HG03469 (cell line): Measurements from ENCODE around the gene PRSS16.
"Not testable (repeated sequence)": the region's sequence is repeated elsewhere in the genome, so short reads cannot be mapped to it uniquely, and the experiment has no call there.

Experiments
- ATAC-seq: cut with Tn5 transposase; IDR thresholded peaks from one replicate; pipeline ENCODE4 v1.9.1; 2021; ENCODE audit warnings: mild to moderate bottlenecking, moderate library complexity, moderate number of reproducible peaks; ENCODE audit not compliant: unreplicated experiment

The PRSS16 gene, protein sequence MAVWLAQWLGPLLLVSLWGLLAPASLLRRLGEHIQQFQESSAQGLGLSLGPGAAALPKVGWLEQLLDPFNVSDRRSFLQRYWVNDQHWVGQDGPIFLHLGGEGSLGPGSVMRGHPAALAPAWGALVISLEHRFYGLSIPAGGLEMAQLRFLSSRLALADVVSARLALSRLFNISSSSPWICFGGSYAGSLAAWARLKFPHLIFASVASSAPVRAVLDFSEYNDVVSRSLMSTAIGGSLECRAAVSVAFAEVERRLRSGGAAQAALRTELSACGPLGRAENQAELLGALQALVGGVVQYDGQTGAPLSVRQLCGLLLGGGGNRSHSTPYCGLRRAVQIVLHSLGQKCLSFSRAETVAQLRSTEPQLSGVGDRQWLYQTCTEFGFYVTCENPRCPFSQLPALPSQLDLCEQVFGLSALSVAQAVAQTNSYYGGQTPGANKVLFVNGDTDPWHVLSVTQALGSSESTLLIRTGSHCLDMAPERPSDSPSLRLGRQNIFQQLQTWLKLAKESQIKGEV

DNA sequence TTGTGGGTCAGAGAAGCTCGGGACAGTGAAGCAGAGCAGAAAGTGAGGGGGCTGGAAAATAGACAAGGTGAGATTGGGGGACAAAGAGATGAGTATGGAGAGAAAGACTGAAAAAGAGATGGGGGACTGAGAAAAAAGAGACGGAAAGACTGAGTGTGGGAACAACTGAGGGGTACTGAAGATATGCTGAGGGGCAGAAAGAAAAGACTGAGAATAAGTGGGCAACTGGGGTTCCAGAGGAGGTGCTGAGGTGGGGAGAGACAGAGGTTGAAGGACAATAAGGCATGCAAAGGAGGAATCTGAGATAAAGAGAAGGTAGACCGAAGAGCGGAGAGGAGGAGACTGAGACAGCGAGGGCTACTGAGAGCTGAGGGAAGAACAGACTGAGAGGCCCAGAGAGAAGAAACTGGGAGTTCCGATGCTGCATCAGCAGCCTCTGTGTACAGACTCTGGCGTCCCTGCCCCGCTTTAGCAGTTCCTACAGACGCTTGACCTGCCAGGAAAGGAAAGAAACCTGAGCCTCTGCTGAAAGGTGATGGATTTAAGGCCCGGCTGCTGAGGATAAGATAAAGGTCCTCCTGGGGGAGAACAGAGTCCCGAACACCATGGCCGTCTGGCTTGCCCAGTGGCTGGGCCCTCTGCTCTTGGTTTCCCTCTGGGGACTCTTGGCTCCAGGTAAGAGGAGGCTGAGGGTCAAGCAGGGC is at the start of gene PRSS16:
Gene PRSS16, plus strand, starts transcription at position 569 of the 704 bp plus-strand sequence. Its CDS starts 37 bp downstream, at position 606.
- no peak for ATAC-seq

DNA sequence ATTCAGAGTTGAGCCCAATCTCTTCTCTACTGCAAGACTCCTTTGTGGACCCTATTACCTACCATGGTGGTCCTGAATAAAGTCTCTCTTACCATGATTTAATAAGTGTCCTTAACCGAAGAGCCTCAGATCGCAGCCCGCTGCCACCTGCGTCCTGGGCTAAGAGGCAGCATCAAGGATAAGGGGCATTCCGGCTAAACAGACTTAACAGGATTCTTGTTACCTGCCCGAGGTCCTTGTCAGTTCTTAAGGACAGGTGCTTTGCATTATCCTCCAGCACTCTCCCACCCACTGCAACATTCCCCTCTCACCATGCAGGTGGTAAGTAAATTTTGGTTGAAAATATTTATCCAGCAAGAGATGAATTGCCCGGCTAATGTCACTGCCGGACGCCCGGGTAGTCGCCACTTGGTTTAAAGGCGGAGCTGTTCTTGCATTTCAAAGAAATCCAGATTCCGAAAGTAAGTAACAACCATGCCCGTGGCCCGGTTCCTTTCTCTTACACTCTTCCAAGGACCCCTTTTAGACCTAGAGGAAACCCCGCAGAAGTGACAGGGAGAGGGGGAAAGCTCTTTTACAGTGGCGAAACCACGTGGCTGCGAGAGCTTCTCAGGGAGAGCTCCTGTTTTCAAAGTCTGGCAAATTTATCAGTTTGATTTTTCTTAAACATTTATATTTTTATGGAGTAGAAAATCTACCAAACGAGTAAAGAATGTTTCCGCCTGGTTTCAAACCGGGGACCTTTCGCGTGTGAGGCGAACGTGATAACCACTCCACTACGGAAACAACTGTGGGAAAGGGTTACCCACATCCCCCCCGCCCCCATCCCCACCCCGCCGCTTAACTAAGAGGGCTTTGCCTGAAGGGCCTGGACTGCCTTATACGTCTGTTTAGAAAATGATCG is 41.9 kb upstream of the PRSS16 start:
- ATAC-seq, result no peak

DNA sequence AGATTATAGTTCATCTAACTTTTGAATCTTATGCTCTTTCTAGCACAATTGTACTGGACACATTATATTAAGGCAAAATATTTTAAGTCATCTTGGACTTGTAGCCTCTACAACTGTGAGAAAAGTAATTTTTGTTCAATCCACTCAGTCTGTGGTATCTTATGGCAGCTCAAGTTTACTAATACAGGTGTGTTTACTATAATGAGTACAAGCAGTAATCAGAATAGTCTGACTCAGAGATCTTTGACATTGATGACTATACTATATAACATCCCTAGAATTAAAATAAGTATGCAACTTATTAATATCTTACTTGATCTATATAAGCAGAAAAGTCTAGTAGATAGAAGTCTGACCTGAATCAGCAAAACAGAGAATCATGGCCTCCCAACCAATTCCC is 40.7 kb upstream of the PRSS16 start:
- ATAC-seq, result no peak

DNA sequence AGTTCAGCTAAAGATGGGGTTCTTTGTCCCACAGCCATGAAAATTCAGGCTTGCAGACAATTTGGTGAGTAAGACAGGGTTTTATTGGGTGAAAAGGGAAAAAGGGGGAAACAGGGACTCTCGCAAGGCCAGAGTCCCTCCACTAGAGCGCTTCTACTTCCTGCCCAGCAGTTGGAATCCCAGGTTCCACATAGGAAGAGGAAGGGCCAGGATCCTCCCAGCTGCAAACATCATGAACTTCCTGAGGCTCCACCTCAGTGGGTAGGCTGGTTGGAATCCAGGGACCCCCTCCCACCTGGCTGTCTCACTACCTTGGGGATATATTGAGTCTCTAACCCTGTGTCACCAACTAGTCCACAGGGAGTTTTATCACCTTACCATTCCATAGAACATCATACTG is 39.5 kb upstream of the PRSS16 start:
- no peak for ATAC-seq

DNA sequence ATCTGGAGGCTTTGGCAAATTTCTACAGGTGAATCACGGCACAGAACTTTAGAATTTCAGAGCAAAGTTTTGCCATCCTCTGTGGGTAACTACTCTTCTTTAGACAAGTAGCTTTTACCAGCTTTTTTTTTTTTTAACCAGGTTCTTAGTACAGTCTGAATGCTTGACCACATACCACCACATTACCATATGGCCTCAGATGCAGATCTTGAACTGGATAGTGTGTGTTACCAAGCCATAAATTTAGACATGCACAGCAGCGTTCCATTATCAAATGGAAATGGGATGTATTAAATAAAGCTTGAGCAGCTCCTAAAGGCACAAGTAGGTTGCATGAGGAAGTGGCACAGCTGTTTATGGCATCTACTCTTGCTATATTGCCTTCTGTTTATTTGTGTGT is 38.3 kb upstream of the PRSS16 start:
- ATAC-seq, result no peak

DNA sequence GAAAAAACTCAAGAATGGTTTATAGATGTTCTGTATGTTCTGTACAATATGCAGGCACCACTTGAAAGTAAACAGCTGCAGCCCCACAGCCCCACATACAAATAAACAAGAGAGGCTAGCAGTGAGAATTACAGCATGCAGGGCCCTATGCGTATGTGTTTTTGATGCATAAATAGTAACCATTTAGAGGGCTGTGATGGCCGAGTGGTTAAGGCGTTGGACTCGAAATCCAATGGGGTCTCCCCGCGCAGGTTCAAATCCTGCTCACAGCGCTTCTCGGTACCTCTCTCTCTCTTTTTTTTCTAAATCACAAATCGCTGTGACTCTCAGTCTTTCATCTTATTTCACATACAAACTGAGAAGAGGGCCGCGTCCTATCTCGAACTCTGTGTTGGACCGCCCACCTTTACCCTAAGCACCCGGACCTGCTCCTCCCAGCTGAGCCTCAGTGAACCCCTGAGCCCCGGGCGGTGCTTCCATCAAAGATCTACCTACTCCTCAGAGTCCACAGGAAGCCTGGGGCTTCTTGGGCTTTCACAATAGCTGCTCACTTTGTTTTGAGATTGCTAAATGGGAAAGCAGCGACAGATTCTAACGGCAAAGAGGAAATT is 37.7 kb upstream of the PRSS16 start:
- no peak for ATAC-seq

DNA sequence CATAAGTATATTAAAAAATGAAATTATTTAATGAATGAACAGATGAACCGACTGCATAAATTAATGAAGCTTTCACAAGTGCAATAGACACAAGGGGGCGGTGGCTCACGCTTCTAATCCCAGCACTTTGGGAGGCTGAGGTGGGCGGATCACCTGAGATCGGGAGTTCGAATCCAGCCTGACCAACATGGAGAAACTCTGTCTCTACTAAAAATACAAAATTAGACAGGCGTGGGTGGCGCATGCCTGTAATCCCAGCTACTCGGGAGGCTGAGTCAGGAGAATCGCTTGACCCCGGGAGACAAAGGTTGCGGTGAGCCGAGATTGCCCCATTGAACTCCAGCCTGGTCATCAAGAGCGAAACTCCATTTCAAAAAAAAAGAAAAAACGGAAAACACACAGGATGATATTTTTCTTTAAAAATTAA is 34.4 kb upstream of the PRSS16 start:
- ATAC-seq, result not testable (repeated sequence)

DNA sequence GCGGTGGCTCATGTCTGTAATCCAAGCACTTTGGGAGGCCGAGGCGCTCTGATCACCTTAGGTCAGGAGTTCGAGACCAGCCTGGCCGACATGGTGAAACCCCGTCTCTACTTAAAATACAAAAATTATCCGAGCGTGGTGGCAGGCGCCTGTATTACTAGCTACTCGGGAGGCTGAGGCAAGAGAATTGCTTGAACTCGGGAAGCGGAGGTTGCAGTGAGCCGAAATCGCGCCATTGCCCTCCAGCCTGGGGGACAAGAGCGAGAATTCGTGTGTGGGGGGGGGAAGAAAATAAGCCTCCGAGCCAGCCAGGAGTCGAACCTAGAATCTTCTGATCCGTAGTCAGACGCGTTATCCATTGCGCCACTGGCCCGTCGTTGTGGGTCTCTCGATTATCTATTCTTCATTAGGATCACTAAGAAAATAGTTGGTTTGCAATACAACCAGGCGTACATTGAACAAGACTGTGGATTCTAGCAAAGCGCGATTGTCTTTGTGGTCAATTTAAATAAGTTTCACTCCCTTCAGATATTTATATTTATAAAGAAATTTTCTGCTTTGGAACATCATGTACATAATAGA is 33.9 kb upstream of the PRSS16 start:
- no peak for ATAC-seq

DNA sequence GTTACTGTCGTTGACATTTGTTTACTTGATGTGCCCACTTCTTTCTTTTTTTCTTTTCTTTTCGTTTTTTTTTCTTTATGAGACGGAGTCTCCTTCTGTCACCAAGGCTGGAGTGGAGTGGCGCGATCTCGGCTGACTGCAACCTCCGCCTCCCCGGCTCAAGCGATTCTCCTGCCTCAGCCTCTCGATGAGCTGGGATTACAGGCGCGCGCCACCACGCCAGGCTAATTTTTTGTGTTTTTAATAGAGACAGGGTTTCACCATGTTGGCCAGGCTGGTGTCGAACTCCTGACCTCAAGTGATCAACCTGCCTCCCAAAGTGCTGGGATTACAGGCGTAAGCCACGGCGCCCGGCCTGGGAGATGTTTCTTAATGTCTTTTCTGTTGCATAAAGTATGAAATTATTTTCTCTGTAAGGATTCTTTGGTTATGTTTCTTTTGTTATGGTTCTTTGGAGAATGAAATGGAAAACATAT is 33.3 kb upstream of the PRSS16 start:
- no peak for ATAC-seq

DNA sequence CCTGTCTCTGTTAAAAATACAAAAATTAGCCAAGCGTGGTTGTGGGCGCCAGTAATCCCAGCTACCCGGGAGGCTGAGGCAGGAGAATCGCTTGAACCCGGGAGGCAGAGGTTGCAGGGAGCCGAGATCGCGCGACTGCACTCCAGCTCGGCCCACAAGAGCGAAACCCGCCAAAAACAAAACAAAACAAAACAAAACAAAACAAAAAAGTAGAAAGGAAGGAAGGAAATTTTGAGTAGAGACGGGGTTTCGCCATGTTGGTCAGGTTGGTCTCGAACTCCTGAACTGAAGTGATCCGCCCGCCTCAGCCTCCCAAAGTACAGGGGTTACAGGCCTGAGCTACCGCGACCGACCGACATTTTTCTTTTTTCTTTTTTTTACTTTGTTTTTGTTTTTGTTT is 30.6 kb upstream of the PRSS16 start:
- ATAC-seq, result no peak

DNA sequence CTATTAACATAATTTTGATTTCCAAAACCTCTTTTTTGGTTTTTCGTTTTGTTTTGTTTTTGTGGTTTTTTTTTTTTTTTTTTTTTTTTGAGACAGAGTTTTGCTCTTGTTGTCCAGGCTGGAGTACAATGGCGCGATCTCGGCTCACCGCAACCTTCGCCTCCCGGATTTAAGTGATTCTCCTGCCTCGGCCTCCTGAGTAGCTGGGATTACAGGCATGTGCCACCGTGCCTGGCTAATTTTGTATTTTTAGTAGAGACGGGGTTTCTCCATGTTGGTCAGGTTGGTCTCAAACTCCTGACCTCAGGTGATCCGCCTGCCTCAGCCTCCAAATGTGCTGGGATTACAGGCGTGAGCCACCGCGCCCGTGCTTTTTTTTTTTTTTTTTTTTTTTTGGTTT is 24.5 kb upstream of the PRSS16 start:
- ATAC-seq, result not testable (repeated sequence)

DNA sequence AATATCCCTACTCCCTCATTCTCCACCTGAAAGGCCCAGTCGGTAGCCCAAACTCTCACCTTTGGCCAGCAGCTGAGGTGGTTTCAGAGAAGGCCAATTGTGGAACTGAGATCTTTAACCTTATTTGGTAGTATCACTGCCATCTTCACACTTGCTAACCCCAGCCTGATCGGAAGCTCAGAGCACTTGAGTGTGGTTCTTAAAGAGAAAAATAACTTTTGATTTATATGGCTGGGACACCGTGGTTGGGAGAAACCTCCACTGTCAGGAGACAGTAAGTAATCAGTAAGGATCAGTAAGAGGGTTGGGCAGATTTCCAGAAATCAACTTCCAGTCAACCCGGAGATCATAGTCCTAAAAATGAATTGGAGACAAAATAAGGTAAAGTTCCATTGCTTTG is 22.8 kb upstream of the PRSS16 start:
- ATAC-seq, result no peak

DNA sequence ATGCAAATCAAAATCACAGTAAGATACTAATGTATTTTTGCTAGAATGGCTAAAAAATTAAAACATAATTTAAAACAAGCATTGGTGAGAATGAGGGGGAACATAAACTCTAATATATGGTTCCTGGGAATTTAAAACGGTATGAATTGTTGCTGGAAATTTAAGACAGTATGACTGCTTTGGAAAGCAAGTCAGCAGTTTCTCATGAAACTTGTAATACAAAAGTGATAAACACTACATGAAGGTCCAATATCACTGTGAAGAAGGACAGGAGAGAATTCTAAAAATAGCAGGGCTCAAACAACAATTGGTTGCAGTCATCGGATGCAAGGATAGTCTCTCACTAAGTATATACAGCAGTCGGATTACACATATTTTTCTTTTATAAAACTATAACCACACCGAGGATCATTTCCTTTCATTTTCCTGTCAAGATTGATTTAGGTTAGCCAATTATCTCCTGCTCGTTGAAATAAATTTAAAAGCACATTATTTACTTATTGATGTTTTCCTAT is 18.5 kb upstream of the PRSS16 start:
- ATAC-seq, result no peak

DNA sequence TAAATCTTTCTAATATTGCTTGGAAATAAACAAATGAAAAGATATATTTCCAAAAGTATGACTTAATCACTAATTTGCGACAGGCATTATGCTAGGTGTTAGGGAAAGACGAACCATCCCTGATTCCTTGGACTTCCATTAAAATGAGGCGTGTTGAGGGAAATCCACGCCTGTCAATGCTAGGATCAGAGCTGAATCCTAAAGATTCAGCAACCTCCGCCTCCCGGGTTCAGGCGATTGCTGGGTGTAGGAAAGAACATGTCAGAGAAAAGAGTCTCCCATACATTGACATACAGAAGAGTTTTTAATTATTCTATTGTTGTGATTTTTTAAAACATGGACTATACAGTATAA is 16.8 kb upstream of the PRSS16 start:
- no peak for ATAC-seq

DNA sequence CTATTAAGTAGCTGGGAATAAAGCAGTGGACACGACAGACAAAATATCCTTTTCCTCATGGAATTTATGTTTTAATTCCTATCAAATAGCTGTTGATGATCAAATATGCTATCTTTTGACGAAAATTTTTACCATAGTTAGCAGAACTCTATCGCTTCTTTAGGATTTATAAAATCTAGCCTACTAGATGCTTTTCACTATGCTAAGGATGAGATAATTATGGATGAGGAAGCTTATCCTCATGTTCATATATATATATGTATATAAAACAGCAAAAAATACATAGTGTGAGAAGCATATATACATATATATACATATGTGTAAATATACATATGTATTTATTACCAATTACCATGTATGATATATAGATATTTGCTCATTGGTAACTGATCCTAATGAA is 12.9 kb upstream of the PRSS16 start:
- no peak for ATAC-seq

DNA sequence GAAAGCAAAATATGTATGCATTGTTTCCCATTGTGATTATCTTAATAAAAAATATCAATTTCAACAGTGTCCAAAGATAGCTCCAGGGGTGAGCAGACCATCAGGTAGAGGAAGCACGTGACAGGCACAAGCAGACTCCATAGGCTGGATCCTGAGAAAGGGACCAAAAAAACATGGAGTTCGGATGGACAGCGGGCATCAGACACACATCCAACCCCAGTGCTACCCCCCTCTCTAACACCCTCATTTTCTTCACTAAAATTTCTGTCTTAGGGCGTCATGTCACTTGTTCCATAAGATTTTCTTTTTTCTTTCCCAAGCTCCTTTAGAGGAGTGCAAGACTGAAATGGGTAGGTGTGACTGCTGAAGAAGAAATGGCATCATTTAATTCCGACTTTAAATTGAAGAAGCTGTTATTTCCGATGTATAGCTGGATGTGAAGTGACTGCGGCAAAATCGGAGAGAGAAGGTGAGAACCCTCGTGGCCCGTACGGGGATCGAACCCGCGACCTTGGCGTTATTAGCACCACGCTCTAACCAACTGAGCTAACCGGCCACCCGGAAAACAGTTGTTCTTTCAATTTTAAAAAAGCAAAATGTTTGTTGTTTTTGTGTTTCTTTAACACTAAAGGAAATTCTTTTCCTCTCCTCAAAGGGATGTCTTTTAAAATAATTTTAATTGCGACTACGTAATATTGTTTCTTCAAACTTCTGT is 10.3 kb upstream of the PRSS16 start:
- ATAC-seq, result no peak

DNA sequence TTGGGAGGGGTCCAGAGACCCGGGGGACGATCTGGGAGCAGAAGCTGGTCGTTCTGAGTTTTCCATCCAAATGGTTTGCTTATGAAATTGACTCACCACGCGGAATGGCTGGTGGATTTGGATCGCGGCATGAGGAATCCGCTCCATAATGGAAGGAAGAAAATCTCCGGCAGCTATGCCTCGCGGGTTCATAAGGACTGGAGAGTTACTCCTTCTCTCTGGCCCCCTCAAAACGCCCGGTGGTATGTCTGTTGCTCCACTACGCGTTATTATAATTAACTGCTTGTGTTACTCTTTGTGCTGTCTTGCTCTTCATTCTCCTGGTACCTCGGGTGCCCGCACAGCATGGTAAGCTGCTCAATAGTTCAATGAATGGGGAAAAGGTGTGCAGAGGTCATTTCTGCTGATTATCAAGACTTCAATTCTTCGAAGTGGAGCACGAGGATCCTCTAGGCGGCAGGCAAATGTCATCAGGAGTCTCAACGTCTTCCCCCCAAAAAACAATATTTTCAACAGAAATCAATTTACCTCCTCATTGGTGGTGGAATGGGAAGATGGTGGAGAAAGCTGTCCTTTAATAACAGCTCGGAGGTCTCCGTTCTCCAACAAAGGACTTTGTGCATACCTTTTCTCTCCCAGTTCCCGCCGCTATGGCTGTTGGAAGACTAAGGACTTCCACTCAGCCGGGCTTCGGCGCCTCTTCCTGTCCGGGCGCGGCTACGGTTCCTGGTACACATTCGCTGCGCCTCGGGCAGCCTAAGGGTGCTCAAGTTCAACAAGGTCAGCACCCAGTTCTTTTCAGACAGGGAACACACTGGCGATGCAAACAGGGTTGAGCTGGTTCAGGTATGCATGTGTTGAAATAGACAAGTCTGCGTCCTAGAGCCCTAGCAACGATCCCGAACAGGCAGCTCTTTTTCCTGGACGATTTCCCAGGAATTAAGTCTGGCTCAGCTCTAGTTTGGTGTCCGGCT is 9.2 kb upstream of the PRSS16 start:
- ATAC-seq, result no peak

DNA sequence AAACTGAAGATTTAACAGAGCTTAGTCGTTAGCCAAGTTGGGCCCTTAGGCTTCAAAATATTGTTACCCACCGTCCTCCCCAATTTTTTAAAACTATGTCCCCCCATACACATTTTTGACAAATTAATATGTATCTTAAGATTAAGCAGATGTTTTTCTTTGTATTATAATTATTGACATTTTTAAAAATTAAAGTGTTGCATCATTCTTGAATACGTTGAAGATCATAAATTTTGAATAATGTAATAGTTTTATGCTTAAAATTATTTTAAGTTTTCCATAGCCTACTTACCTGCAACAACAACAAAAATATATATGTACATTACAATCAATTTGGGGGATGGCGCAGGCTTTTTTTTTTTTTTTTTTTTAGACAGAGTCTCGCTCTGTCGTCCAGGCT is 8.2 kb upstream of the PRSS16 start:
- no peak for ATAC-seq
